Measurements from ENCODE around the gene PDHX. TPM values are rescaled to one million over a fixed set of nuclear protein-coding genes. Genes with fewer than 3 reads are reported as not detected.

PDHX gene
- total and polyA plus RNA-seq, 9 donors = 11.8 to 45.2 (median 24.0) TPM

DNA sequence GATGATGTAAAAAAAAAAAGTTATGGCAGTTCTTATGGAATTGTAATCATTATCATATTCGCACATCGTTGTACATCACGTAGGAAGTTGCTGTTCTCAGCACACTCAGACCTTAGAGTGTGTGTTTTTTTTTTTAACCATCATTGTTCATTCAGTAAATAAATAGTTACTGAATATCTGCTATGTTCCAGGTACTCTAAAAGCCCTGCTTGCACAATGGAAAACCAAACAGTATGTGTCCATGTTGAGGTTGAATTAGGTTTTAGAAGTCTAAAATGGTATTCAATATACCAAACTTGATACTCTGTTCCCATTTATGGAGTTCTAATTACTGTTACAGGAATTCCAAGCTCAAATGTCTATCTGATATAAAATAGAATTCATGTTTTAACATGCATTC is 41.2 kb downstream of the PDHX start:
- intact Hi-C loops (cut with DNase I) = no loop called here
- TF ChIP-seq EP300 (IDR thresholded peaks at IDR 0.05) (no peak), CTCF (IDR thresholded peaks at IDR 0.05) (no peak), POLR2A (IDR thresholded peaks at IDR 0.05) (no peak)
- Histone ChIP-seq H3K9me3 (no peaks in the 10 kb centered on the region), H3K27me3 (no peaks in the 10 kb centered on the region), H3K4me3 (no peak overlapping the region), H3K27ac (no peak overlapping the region), H3K36me3 (no peaks in the 10 kb centered on the region), H3K4me1 (ENCODE audit: insufficient read depth) (no peaks in the 10 kb centered on the region)
- no peak for DNase-seq
- WGBS, 3 donors = 96 to 97% (median 97%) methylated on average over 3 of the region's 3 CpGs

DNA sequence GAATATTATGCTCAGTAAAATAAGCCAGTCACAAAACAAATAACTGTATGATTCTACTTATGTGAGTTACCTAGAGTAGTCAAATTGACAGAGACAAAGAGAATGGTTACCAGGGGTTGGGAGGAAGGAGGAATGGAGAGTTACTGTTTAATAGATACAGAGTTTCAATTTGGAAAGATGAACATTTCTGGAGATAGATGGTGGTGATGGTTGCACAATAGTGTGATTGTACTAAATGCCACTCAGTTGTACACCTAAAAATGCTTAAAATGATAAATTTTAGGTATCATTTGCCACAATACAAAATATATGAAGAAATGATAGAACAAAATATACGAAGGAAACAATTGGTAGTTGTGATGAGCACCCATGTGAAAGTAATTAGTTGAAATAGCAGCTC is 43.4 kb downstream of the PDHX start:
- TF ChIP-seq CTCF (IDR thresholded peaks at IDR 0.05) (no peak), POLR2A (IDR thresholded peaks at IDR 0.05) (no peak), EP300 (IDR thresholded peaks at IDR 0.05) (no peak)
- 90 to 98% (median 92%) methylated on average over 1 of the region's 1 CpG for WGBS, 3 donors
- Histone ChIP-seq H3K27ac (no peak overlapping the region), H3K27me3 (no peaks in the 10 kb centered on the region), H3K36me3 (no peaks in the 10 kb centered on the region), H3K9me3 (no peaks in the 10 kb centered on the region), H3K4me1 (ENCODE audit: insufficient read depth) (no peaks in the 10 kb centered on the region), H3K4me3 (no peak overlapping the region)
- intact Hi-C loops (cut with DNase I) = no loop called here
- no peak for DNase-seq

DNA sequence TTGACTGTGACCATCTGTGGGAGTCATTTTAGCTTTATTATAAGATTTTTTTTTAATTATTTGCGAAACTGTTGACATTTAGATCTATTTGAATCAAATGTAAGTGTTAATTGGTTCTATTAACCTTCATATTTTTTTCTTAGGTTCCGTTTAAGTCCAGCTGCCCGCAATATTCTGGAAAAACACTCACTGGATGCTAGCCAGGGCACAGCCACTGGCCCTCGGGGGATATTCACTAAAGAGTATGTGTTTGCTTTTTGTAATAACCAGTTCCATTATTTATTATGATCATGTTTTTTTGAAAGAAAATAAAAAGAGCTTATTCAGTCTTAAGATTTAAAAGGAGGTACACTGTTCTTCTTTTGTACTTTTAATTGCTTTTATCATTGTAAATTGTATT is 43.9 kb downstream of the PDHX start:
- Histone ChIP-seq H3K4me3 (no peak overlapping the region), H3K27ac (no peak overlapping the region), H3K4me1 (ENCODE audit: insufficient read depth) (no peaks in the 10 kb centered on the region), H3K9me3 (no peaks in the 10 kb centered on the region), H3K27me3 (no peaks in the 10 kb centered on the region), H3K36me3 (no peaks in the 10 kb centered on the region)
- intact Hi-C loops (cut with DNase I) = no loop called here
- 38 to 47% (median 43%) methylated on average over 4 of the region's 4 CpGs for WGBS, 3 donors
- DNase-seq = peak in 1 of 5 donors; percentile 40
- TF ChIP-seq CTCF (IDR thresholded peaks at IDR 0.05) (no peak), EP300 (IDR thresholded peaks at IDR 0.05) (no peak), POLR2A (IDR thresholded peaks at IDR 0.05) (no peak)

DNA sequence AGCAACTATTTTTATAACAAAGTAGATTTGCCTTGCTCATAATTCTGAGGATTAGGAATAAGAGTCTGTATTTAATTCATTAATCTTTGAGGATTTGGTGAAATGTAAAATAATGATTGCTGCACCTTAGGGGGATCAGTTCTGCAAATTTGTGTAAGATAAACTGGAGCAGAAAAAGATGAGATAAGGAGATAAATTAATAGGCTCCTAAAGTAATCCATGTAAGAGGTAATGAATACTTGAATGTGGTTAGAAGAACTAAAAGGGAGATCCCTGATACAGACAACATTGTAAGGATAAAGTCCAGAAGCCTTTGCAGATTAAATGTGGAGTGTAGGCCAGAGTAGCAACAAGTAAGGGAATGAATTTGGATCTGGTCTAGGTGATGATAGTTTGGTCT is 45.6 kb downstream of the PDHX start:
- Histone ChIP-seq H3K4me1 (ENCODE audit: insufficient read depth) (no peaks in the 10 kb centered on the region), H3K9me3 (no peaks in the 10 kb centered on the region), H3K4me3 (no peak overlapping the region), H3K27ac (no peak overlapping the region), H3K27me3 (no peaks in the 10 kb centered on the region), H3K36me3 (no peaks in the 10 kb centered on the region)
- DNase-seq = no peak
- intact Hi-C loops (cut with DNase I) = no loop called here
- TF ChIP-seq CTCF (IDR thresholded peaks at IDR 0.05) (no peak), POLR2A (IDR thresholded peaks at IDR 0.05) (no peak), EP300 (IDR thresholded peaks at IDR 0.05) (no peak)

GRCh38 chr11:34963351-34963750 is 46.9 kb downstream of the PDHX start:
- H3K36me3 ChIP-seq = no peaks in the 10 kb centered on the region
- intact Hi-C loops (cut with DNase I) = no loop called here
- no peaks in the 10 kb centered on the region for H3K4me1 ChIP-seq (ENCODE audit: insufficient read depth)
- H3K27me3 ChIP-seq = no peaks in the 10 kb centered on the region
- 92 to 97% (median 94%) methylated on average over 5 of the region's 5 CpGs for WGBS, 3 donors
- H3K9me3 ChIP-seq = no peaks in the 10 kb centered on the region
- no peak overlapping the region for H3K4me3 ChIP-seq
- H3K27ac ChIP-seq = no peak overlapping the region
- TF ChIP-seq EP300 (IDR thresholded peaks at IDR 0.05) = no peak
- TF ChIP-seq POLR2A (IDR thresholded peaks at IDR 0.05) = no peak
- no peak for TF ChIP-seq CTCF (IDR thresholded peaks at IDR 0.05)
- no peak for DNase-seq

Measured in ovary (tissue), 9 donors.